GM23338 (cell line): ENCODE data around the gene SMIM44.

Experiments used
- CREB1 ChIP-seq: fragments of 250-450 bp; sonication (Bioruptor Pico); IDR thresholded peaks from 2 replicates; pipeline ENCODE4 v1.5.0; 2020; ENCODE audit warnings: low read depth, mild to moderate bottlenecking, moderate library complexity
- CTCF ChIP-seq, 2 experiments: fragments of 200-600 bp in 1 of 2; sonication (generic) in 1 of 2; conservative IDR thresholded peaks; 2 replicates each; pipeline versions ENCODE4 v1.5.1 to v1.6.1; 2016 to 2017; ENCODE audit warnings: antibody characterized with exemption in 2 of 2, low read depth in 2 of 2, mild to moderate bottlenecking in 2 of 2, moderate library complexity in 1 of 2
- ETS1 ChIP-seq: IDR thresholded peaks from 2 replicates; pipeline ENCODE4 v1.6.1; 2016; ENCODE audit warnings: antibody characterized with exemption
- EZH2 ChIP-seq: fragments of 200-600 bp; sonication (generic); IDR thresholded peaks from one replicate; pipeline ENCODE4 v1.8.0; 2017; ENCODE audit warnings: antibody characterized with exemption, mild to moderate bottlenecking, low read depth; ENCODE audit not compliant: unreplicated experiment
- EZH2phosphoT487 ChIP-seq: fragments of 200-600 bp; sonication (generic); IDR thresholded peaks from one replicate; pipeline ENCODE4 v1.8.1; 2018; ENCODE audit warnings: antibody characterized with exemption; ENCODE audit not compliant: unreplicated experiment
- JUNB ChIP-seq: IDR thresholded peaks from one replicate; pipeline ENCODE4 v1.6.1; 2016; ENCODE audit warnings: antibody characterized with exemption; ENCODE audit not compliant: unreplicated experiment
- POLR2AphosphoS5 ChIP-seq: IDR thresholded peaks from 2 replicates; pipeline ENCODE4 v1.6.1; 2016; ENCODE audit warnings: antibody characterized with exemption, low read depth
- REST ChIP-seq: IDR thresholded peaks from one replicate; pipeline ENCODE4 v1.6.1; 2018; ENCODE audit warnings: antibody characterized with exemption; ENCODE audit not compliant: unreplicated experiment
- STAT1 ChIP-seq: IDR thresholded peaks from one replicate; pipeline ENCODE4 v1.6.1; 2016; ENCODE audit warnings: antibody characterized with exemption; ENCODE audit not compliant: unreplicated experiment
- ZNF114 ChIP-seq: fragments of 250-450 bp; sonication (Bioruptor Pico); IDR thresholded peaks from 2 replicates; pipeline ENCODE4 v1.5.0; 2020; ENCODE audit warnings: mild to moderate bottlenecking, moderate library complexity
- ZNF331 ChIP-seq: fragments of 250-450 bp; sonication (Bioruptor Pico); IDR thresholded peaks from 2 replicates; pipeline ENCODE4 v1.5.0; 2020; ENCODE audit warnings: low read depth, mild to moderate bottlenecking, moderate library complexity
- ZNF462 ChIP-seq: fragments of 250-450 bp; sonication (Bioruptor Pico); IDR thresholded peaks from 2 replicates; pipeline ENCODE4 v1.5.0; 2020; ENCODE audit warnings: mild to moderate bottlenecking, moderate library complexity

- TF ChIP-seq EZH2, result no peak
- TF ChIP-seq EZH2phosphoT487, result no peak
- no peak for TF ChIP-seq CTCF (conservative IDR thresholded peaks at IDR 0.05; ENCODE audit: low read depth in 2 of 2)
- TF ChIP-seq ETS1, result no peak
- TF ChIP-seq POLR2AphosphoS5, result no peak
- no peak for TF ChIP-seq STAT1
- TF ChIP-seq REST, result no peak
- no peak for TF ChIP-seq ZNF331 (CRISPR knock-in tag)
- TF ChIP-seq CREB1, result no peak
- no peak for TF ChIP-seq ZNF462
- no peak for TF ChIP-seq ZNF114 (CRISPR knock-in tag)
- TF ChIP-seq JUNB, result no peak
Measured at GRCh38 chr19:3433805-3434540, 49.3 kb downstream of the SMIM44 start.
